Effector memory CD4-positive, alpha-beta T cell (primary cell): ENCODE results near the gene WFDC12.

ENCODE experiments used
- DNase-seq, 3 donors: peaks; one replicate each; pipeline ENCODE4 v3.0.0-alpha.2; 2020
- H3K27ac ChIP-seq: 2 replicates; pipeline ENCODE4 v1.7.0; 2013; ENCODE audit warnings: mild to moderate bottlenecking, low read length, moderate library complexity; ENCODE audit not compliant: insufficient read depth, poor library complexity, severe bottlenecking
- H3K27me3 ChIP-seq: replicated peaks from 2 replicates; pipeline ENCODE4 v1.7.0; 2013; ENCODE audit warnings: mild to moderate bottlenecking, low read length; ENCODE audit not compliant: insufficient read depth, control insufficient read depth, poor library complexity, severe bottlenecking
- H3K36me3 ChIP-seq: 2 replicates; pipeline ENCODE4 v1.7.0; 2013; ENCODE audit warnings: mild to moderate bottlenecking, low read length, moderate library complexity; ENCODE audit not compliant: control insufficient read depth, insufficient read depth
- H3K4me1 ChIP-seq: 2 replicates; pipeline ENCODE4 v1.7.0; 2013; ENCODE audit warnings: low read length, mild to moderate bottlenecking; ENCODE audit not compliant: control insufficient read depth, insufficient read depth, poor library complexity, severe bottlenecking
- H3K4me3 ChIP-seq: 2 replicates; pipeline ENCODE4 v1.7.0; 2013; ENCODE audit warnings: low read length, low read depth, mild to moderate bottlenecking; ENCODE audit not compliant: insufficient read depth, poor library complexity, severe bottlenecking
- H3K9me3 ChIP-seq: 2 replicates; pipeline ENCODE4 v1.7.0; 2013; ENCODE audit warnings: mild to moderate bottlenecking, low read length, moderate library complexity; ENCODE audit not compliant: control insufficient read depth

Gene WFDC12

DNA sequence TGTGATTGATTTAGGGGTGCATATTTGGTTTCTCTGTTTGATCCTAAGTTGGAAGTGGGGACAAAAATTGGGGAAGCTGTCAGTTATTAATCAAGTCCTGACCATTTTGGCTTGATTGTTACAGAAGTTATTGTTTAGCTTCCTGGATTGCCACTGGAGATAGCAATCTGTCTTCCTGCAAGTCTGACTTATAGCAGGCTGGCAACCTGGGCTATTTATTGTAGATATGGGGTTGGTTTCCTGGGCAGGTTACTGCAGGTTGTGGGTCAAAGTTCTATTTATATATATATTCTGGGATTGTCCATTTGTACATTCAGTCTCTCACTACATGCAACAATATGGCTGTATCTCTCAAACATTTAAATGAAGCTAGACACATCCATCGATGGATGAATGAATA lies 41.1 kb downstream of the WFDC12 start:
- H3K4me1 ChIP-seq: no peaks in the 10 kb centered on the region
- H3K27ac ChIP-seq: no peak overlapping the region
- no peak for DNase-seq
- no peaks in the 10 kb centered on the region for H3K27me3 ChIP-seq
- H3K9me3 ChIP-seq: no peaks in the 10 kb centered on the region
- peaks cover 67% of the 10 kb centered on the region for H3K36me3 ChIP-seq
- H3K4me3 ChIP-seq: no peak overlapping the region

- Histone ChIP-seq H3K27me3 (no peaks in the 10 kb centered on the region), H3K4me3 (no peak overlapping the region), H3K9me3 (no peaks in the 10 kb centered on the region), H3K4me1 (no peaks in the 10 kb centered on the region), H3K27ac (no peak overlapping the region), H3K36me3 (peaks cover 73% of the 10 kb centered on the region)
- no peak for DNase-seq
Measured at GRCh38 chr20:45082468-45082867, 41.8 kb downstream of the WFDC12 start.

- DNase-seq: no peak
Measured at GRCh38 chr20:45080867-45081624, 43.2 kb downstream of the WFDC12 start.

GRCh38 chr20:45077559-45077958 lies 46.7 kb downstream of the WFDC12 start:
- Histone ChIP-seq H3K36me3 (peaks cover 91% of the 10 kb centered on the region), H3K4me1 (no peaks in the 10 kb centered on the region), H3K27me3 (no peaks in the 10 kb centered on the region), H3K27ac (no peak overlapping the region), H3K9me3 (no peaks in the 10 kb centered on the region), H3K4me3 (no peak overlapping the region)
- no peak for DNase-seq

More at GRCh38 chr20:45080867-45081624, 43.2 kb downstream of the WFDC12 start:
- Histone ChIP-seq H3K27ac (no peak overlapping the region), H3K36me3 (peaks cover 80% of the 10 kb centered on the region), H3K9me3 (no peaks in the 10 kb centered on the region), H3K4me3 (no peak overlapping the region), H3K27me3 (no peaks in the 10 kb centered on the region), H3K4me1 (no peaks in the 10 kb centered on the region)
